Measurements from ENCODE around the gene TP53I11. TPM values are rescaled to one million over a fixed set of nuclear protein-coding genes. Genes with fewer than 3 reads are reported as not detected.
A peak's percentile ranks its signal among the peaks of the same experiment; 100 is the strongest.

TP53I11 gene
- total and polyA plus RNA-seq, 8 donors, result 12.4 to 155 (median 27.3) TPM

DNA sequence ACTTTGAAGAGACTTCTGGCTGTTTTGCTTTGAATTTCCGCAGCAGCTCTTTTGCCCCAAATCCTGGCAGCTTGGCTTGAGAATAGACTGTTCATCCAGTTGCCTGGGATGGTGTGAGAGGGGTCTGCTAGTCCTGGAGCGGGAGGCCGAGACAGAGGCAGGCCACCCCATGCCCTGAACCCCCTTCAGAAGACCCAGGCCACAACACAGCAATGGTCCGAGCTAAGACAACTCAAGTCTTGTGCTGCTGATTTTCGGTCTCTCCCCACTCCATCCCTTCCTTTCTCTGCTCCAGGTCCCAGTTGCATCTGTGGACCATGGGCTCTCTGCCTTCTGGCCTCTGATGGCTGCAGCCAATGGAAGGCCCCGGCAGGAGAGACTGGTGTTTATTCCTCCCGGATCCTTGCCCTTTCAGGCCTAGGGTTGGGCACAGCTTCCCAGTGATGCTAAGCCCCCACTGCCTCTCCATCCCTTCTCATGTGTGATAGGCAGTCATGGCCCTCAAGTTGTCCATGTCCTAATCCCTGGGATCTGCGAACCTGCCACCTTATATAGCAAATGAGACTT is 31.9 kb upstream of the TP53I11 start:
- 93 to 97% (median 96%) methylated on average over 8 of the region's 8 CpGs for WGBS, 5 donors
- H3K4me3 ChIP-seq, result no peak overlapping the region
- no peaks in the 10 kb centered on the region for H3K36me3 ChIP-seq
- intact Hi-C loops (cut with DNase I; ENCODE audit: low total_unique reads), result no loop called here
- DNase-seq, result no peak
- H3K27me3 ChIP-seq, result no peaks in the 10 kb centered on the region
- no peak overlapping the region for H3K27ac ChIP-seq
- H3K9me3 ChIP-seq, result no peaks in the 10 kb centered on the region
- H3K4me1 ChIP-seq, result peaks cover 30 to 37% (median 34%) of the 10 kb centered on the region in 4 donors
- no peak for TF ChIP-seq EP300 (IDR thresholded peaks at IDR 0.05)
- TF ChIP-seq POLR2AphosphoS5 (IDR thresholded peaks at IDR 0.05), result no peak
- TF ChIP-seq POLR2A (IDR thresholded peaks at IDR 0.05), result no peak
- TF ChIP-seq CTCF (IDR thresholded peaks at IDR 0.05), result no peak

GRCh38 chr11:44980533-44981427 is 30.1 kb upstream of the TP53I11 start:
- intact Hi-C loops (cut with DNase I; ENCODE audit: low total_unique reads), result no loop called here
- TF ChIP-seq EP300 (IDR thresholded peaks at IDR 0.05), result no peak
- TF ChIP-seq CTCF (IDR thresholded peaks at IDR 0.05), result no peak
- no peak for TF ChIP-seq POLR2AphosphoS5 (IDR thresholded peaks at IDR 0.05)
- TF ChIP-seq POLR2A (IDR thresholded peaks at IDR 0.05), result no peak
- H3K4me3 ChIP-seq, result no peak overlapping the region
- H3K4me1 ChIP-seq, result peaks cover 42 to 55% (median 49%) of the 10 kb centered on the region in 4 donors
- no peaks in the 10 kb centered on the region for H3K27me3 ChIP-seq
- H3K27ac ChIP-seq, result peak overlapping the region; percentile 78 to 90 (median 84)
- WGBS, 5 donors, result 48 to 63% (median 62%) methylated on average over 14 to 15 of the region's 15 CpGs
- no peaks in the 10 kb centered on the region for H3K36me3 ChIP-seq
- H3K9me3 ChIP-seq, result no peaks in the 10 kb centered on the region
- DNase-seq, result peak in 1 of 2 donors; percentile 30

DNA sequence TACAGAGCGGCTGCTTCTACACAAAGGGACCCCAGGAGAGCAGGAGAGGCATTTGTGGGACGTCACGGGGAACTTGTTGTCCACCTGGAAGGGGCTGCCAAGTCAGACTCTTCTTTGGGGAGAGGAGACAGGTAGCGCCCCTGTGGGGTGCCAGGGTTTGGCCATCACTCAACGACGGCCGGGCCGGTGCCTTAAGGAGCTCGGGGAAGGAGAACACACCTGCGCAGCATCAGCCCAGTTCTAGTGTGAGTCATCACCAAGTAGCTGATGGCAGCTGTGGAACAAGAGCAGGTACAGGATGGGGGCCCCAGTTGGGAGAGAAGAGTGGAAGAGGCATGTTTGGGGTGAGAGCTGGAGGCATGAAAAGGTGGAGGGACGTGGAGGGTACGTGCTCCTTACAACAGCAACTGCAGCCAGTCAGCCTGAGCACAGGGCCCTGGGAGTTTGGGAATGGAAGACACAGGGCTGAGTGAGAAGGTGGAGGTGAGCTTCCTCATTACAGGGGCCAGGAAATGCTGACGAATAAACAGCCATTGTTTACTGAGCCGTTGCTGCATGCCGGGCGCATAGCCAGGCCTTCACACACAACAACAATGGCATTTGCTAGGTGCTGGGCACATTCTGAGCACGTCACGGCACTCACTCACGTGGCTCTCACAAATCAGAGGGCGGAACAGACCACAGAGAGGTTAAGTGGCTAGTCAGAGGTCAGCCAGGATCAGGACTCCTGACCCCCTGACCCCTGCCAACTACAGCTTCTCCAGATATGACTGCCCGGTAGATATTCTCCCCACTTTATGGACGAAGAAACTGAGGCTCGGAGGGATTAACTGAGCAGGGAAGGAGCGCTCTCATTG is 29.1 kb upstream of the TP53I11 start:
- peak; percentile 92 to 93 for DNase-seq
- Histone ChIP-seq H3K27ac (peak overlapping the region; percentile 78 to 90 (median 84)), H3K27me3 (no peaks in the 10 kb centered on the region), H3K36me3 (no peaks in the 10 kb centered on the region), H3K4me3 (no peak overlapping the region), H3K4me1 (peaks cover 42 to 57% (median 49%) of the 10 kb centered on the region in 4 donors), H3K9me3 (no peaks in the 10 kb centered on the region)
- WGBS, 5 donors, result 36 to 56% (median 39%) methylated on average over 20 to 24 of the region's 24 CpGs
- intact Hi-C loops (cut with DNase I; ENCODE audit: low total_unique reads), result no loop called here
- TF ChIP-seq EP300 (IDR thresholded peaks at IDR 0.05) (no peak), POLR2AphosphoS5 (IDR thresholded peaks at IDR 0.05) (peak in 2 of 3 donors; percentile 59 to 86)

DNA sequence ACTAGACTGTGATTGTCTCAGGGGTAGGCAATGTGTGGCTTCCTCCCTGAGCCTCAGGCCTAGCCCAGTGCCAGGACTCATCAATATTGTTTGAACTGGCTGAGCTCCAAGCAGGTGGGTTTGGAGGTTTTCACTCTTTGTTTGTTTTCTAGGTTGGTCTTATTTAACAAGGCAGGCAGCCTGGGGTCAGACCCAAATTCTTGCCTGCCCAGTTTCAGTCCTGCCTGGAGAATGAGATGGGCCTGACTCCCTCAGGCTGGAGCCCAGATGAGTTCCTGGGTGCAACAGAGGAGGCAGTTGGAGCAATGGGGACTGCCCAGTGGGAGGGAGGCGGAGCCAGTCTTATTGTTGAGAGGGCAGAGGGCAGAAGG is 28.3 kb upstream of the TP53I11 start:
- no peaks in the 10 kb centered on the region for H3K9me3 ChIP-seq
- intact Hi-C loops (cut with DNase I; ENCODE audit: low total_unique reads), result no loop called here
- H3K27ac ChIP-seq, result peak overlapping the region; percentile 78 to 90 (median 84)
- H3K4me1 ChIP-seq, result peaks cover 42 to 57% (median 49%) of the 10 kb centered on the region in 4 donors
- H3K27me3 ChIP-seq, result no peaks in the 10 kb centered on the region
- no peaks in the 10 kb centered on the region for H3K36me3 ChIP-seq
- 25 to 64% (median 50%) methylated on average over 1 of the region's 1 CpG; no CpG with 5 or more reads in 1 of the 5 donors for WGBS, 5 donors
- DNase-seq, result peak; percentile 89 to 93
- H3K4me3 ChIP-seq, result no peak overlapping the region
- TF ChIP-seq POLR2AphosphoS5 (IDR thresholded peaks at IDR 0.05) (peak in 2 of 3 donors; percentile 82 to 83), POLR2A (IDR thresholded peaks at IDR 0.05) (no peak), CTCF (IDR thresholded peaks at IDR 0.05) (no peak)

Data from stomach (tissue), 9 donors.